Stimulated activated CD8-positive, alpha-beta memory T cell treated with anti-CD3 and anti-CD28 coated beads, Interleukin-4, amount 100 ng/mL, for 48 hours (primary cell): ENCODE results near the gene MYO1G.

Experiments used
- DNase-seq: peaks from one replicate; pipeline ENCODE4 v3.0.0-alpha.2; 2020

Gene MYO1G

GRCh38 chr7:44965937-44966730 is 12.7 kb downstream of the MYO1G start:
- DNase-seq: peak; percentile 31

- no peak for DNase-seq
These were observed 13.3 kb downstream of the MYO1G start for GRCh38 chr7:44965441-44965903.

- peak; percentile 43 for DNase-seq
These were observed 13.9 kb downstream of the MYO1G start for GRCh38 chr7:44964831-44965440.

- no peak for DNase-seq
These were observed 14.4 kb downstream of the MYO1G start for GRCh38 chr7:44964384-44964830.

GRCh38 chr7:44963364-44964290 is 15.2 kb downstream of the MYO1G start:
- DNase-seq: peak; percentile 28

GRCh38 chr7:44962483-44963251 is 16.1 kb downstream of the MYO1G start:
- DNase-seq: peak; percentile 25

- peak; percentile 39 for DNase-seq
These were observed 16.9 kb downstream of the MYO1G start for GRCh38 chr7:44961844-44962482.

GRCh38 chr7:44960011-44960580 is 18.7 kb downstream of the MYO1G start:
- peak; percentile 30 for DNase-seq

- peak; percentile 70 for DNase-seq
These were observed 19.3 kb downstream of the MYO1G start for GRCh38 chr7:44959433-44959951.

- no peak for DNase-seq
These were observed 20.0 kb downstream of the MYO1G start for GRCh38 chr7:44958645-44959344.

GRCh38 chr7:44956157-44956766 is 22.6 kb downstream of the MYO1G start:
- peak; percentile 32 for DNase-seq

GRCh38 chr7:44955733-44956132 is 23.1 kb downstream of the MYO1G start:
- peak; percentile 28 for DNase-seq

GRCh38 chr7:44953156-44953555 is 25.7 kb downstream of the MYO1G start:
- DNase-seq: peak; percentile 30

GRCh38 chr7:44949303-44949702 is 29.5 kb downstream of the MYO1G start:
- DNase-seq: no peak

GRCh38 chr7:44945479-44945878 is 33.3 kb downstream of the MYO1G start:
- no peak for DNase-seq

GRCh38 chr7:44944821-44945220 is 34.0 kb downstream of the MYO1G start:
- DNase-seq: no peak

GRCh38 chr7:44943631-44944030 is 35.2 kb downstream of the MYO1G start:
- no peak for DNase-seq

- DNase-seq: no peak
These were observed 41.4 kb downstream of the MYO1G start for GRCh38 chr7:44937426-44937825.

GRCh38 chr7:44936322-44936721 is 42.5 kb downstream of the MYO1G start:
- DNase-seq: no peak

GRCh38 chr7:44935583-44935982 is 43.2 kb downstream of the MYO1G start:
- no peak for DNase-seq
